ENCODE data around the gene SFMBT1. TPM values are rescaled to one million over a fixed set of nuclear protein-coding genes. Genes with fewer than 3 reads are reported as not detected.

Gene SFMBT1
- total RNA-seq, 2 donors from 2014 or later = 6.9 to 10.3 TPM

DNA sequence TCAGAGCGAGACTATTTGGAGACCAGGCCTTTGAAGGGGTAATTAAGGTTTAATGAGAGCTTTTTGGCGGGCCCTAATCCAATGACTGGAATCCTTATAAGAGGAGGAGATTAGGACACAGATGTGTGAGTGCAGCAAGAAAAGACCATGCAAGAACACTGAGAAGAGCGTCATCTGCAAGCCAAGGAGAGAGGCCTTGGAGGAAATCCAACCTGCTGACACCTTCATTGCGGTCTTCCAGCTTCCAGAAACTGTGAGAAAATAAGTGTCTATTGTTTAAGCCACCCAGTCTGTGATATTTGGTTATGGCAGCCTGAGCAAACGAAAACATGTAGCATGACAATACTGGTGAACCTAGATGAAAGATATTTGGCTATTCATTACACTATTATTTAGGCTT, 188.0 kb downstream of the SFMBT1 start:
- 90 to 98% methylated on average over 3 to 5 of the region's 5 CpGs for WGBS, 2 experiments (ENCODE audit: insufficient coverage in 1 of 2, insufficient read length in 1 of 2)

DNA sequence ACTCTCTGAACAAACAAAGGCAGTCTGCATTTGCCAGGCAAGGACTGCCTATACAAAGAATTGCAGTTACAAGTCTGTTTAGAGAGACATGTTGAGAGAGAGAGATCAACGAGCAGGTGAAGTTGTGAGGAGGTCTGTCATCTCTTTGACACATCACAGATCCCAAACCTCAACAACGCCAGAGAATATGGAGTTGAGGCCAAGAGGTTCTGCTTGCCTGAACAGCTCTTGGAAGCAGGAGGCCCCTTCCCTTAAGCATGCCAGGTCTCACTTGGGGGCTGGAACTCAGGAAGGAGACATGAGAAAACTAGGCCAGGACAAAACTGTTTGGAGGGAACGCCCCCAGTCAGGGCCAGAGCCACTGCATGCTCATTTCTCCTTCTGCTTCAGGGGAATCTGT, 188.7 kb downstream of the SFMBT1 start:
- TF ChIP-seq, protein P1, sequence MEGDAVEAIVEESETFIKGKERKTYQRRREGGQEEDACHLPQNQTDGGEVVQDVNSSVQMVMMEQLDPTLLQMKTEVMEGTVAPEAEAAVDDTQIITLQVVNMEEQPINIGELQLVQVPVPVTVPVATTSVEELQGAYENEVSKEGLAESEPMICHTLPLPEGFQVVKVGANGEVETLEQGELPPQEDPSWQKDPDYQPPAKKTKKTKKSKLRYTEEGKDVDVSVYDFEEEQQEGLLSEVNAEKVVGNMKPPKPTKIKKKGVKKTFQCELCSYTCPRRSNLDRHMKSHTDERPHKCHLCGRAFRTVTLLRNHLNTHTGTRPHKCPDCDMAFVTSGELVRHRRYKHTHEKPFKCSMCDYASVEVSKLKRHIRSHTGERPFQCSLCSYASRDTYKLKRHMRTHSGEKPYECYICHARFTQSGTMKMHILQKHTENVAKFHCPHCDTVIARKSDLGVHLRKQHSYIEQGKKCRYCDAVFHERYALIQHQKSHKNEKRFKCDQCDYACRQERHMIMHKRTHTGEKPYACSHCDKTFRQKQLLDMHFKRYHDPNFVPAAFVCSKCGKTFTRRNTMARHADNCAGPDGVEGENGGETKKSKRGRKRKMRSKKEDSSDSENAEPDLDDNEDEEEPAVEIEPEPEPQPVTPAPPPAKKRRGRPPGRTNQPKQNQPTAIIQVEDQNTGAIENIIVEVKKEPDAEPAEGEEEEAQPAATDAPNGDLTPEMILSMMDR (conservative IDR thresholded peaks at IDR 0.05) = no peak
- no peak overlapping the region for H3K4me3 Mint-ChIP-seq
- 92 to 100% methylated on average over 1 to 3 of the region's 3 CpGs for WGBS, 2 experiments (ENCODE audit: insufficient coverage in 1 of 2, insufficient read length in 1 of 2)
- no peak overlapping the region for H3K4me3 ChIP-seq (ENCODE audit: low read length)
- no peak for DNase-seq
- H3K9me3 ChIP-seq (ENCODE audit: control insufficient read depth, low read length) = no peaks in the 10 kb centered on the region
- H3K4me1 Mint-ChIP-seq = no peaks in the 10 kb centered on the region
- H3K27ac ChIP-seq (ENCODE audit: low read depth, low read length) = no peak overlapping the region
- H3K27me3 ChIP-seq (ENCODE audit: control insufficient read depth, insufficient read depth, low read length, poor library complexity, severe bottlenecking) = no peaks in the 10 kb centered on the region
- no peak overlapping the region for H3K27ac Mint-ChIP-seq
- peaks cover 3% of the 10 kb centered on the region for H3K36me3 Mint-ChIP-seq (ENCODE audit: low read depth)
- peaks cover 7% of the 10 kb centered on the region for H3K36me3 ChIP-seq (ENCODE audit: control insufficient read depth, insufficient read depth, low read length)
- no peaks in the 10 kb centered on the region for H3K4me1 ChIP-seq (ENCODE audit: control insufficient read depth, insufficient read depth, low read length)
- H3K9ac ChIP-seq (ENCODE audit: extremely low read depth, low read length, poor library complexity, severe bottlenecking) = no peak overlapping the region
- H3K9me3 Mint-ChIP-seq = no peaks in the 10 kb centered on the region
- no peaks in the 10 kb centered on the region for H3K27me3 Mint-ChIP-seq (ENCODE audit: insufficient read depth)

More for the DNA sequence above, 188.0 kb downstream of the SFMBT1 start:
- TF ChIP-seq, protein P1 (conservative IDR thresholded peaks at IDR 0.05) = no peak
- Histone ChIP-seq H3K27me3 (ENCODE audit: control insufficient read depth, insufficient read depth, low read length, poor library complexity, severe bottlenecking) (no peaks in the 10 kb centered on the region), H3K9ac (ENCODE audit: extremely low read depth, low read length, poor library complexity, severe bottlenecking) (no peak overlapping the region), H3K27ac (ENCODE audit: low read depth, low read length) (no peak overlapping the region), H3K4me3 (ENCODE audit: low read length) (no peak overlapping the region), H3K36me3 (ENCODE audit: control insufficient read depth, insufficient read depth, low read length) (no peaks in the 10 kb centered on the region), H3K9me3 (ENCODE audit: control insufficient read depth, low read length) (no peaks in the 10 kb centered on the region), H3K4me1 (ENCODE audit: control insufficient read depth, insufficient read depth, low read length) (no peaks in the 10 kb centered on the region)
- DNase-seq = no peak
- Mint-ChIP-seq H3K4me3 (no peak overlapping the region), H3K27me3 (ENCODE audit: insufficient read depth) (no peaks in the 10 kb centered on the region), H3K9me3 (no peaks in the 10 kb centered on the region), H3K4me1 (no peaks in the 10 kb centered on the region), H3K27ac (no peak overlapping the region), H3K36me3 (ENCODE audit: low read depth) (peaks cover 5% of the 10 kb centered on the region)

DNA sequence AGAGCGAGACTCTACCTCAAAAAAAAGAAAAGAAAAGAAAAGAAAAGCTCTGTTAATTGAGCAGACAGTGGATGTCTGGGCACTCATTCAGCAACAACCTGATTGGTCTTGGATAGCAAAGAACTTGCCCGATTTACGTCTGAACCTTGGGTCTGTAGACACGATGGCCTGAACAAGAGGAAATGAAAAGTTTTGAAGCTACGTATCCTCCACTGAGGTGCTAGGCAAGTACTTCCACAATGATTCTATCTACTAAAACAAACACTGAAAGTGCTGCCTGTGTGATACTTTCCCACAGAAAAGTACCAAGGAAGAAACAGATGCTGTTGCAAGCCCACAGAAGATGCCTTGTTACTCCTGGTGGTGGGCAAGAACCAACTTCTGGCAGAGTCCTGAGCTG, 189.2 kb downstream of the SFMBT1 start:
- Histone ChIP-seq H3K27me3 (ENCODE audit: control insufficient read depth, insufficient read depth, low read length, poor library complexity, severe bottlenecking) (no peaks in the 10 kb centered on the region), H3K9ac (ENCODE audit: extremely low read depth, low read length, poor library complexity, severe bottlenecking) (no peak overlapping the region), H3K27ac (ENCODE audit: low read depth, low read length) (no peak overlapping the region), H3K4me3 (ENCODE audit: low read length) (no peak overlapping the region), H3K36me3 (ENCODE audit: control insufficient read depth, insufficient read depth, low read length) (peaks cover 11% of the 10 kb centered on the region), H3K4me1 (ENCODE audit: control insufficient read depth, insufficient read depth, low read length) (no peaks in the 10 kb centered on the region), H3K9me3 (ENCODE audit: control insufficient read depth, low read length) (no peaks in the 10 kb centered on the region)
- Mint-ChIP-seq H3K4me3 (no peak overlapping the region), H3K36me3 (ENCODE audit: low read depth) (peaks cover 4% of the 10 kb centered on the region), H3K27ac (no peak overlapping the region), H3K9me3 (no peaks in the 10 kb centered on the region), H3K4me1 (no peaks in the 10 kb centered on the region), H3K27me3 (ENCODE audit: insufficient read depth) (no peaks in the 10 kb centered on the region)
- no peak for DNase-seq
- TF ChIP-seq, protein P1 (conservative IDR thresholded peaks at IDR 0.05) = no peak
- 92 to 93% methylated on average over 2 to 5 of the region's 5 CpGs for WGBS, 2 experiments (ENCODE audit: insufficient coverage in 1 of 2, insufficient read length in 1 of 2)

Measured in endodermal cell (in vitro differentiated cells).